ENCODE results near the gene NCKAP5.

The NCKAP5 gene

DNA sequence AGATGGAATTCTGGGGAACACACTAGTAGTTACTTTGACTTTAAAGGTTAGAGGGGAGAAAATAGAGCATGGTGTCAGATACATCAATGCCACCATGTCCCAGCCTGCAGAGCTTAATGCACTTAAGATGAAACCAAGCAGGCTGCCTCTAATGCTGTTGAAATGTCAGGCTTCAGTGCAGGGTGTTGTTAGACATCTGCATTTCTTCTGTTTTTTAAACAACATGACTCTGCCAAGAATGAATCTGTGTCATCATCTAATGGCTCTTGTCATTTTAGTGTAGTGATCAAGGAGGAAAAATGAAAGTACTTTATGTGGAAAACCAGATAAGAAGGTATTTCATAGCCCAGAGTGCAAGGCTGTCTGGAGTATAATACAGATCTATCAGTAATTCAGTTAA is 928.1 kb downstream of the NCKAP5 start:
- H3K36me3 ChIP-seq (ENCODE audit: insufficient read depth, low read length) = peaks cover 7% of the 10 kb centered on the region; the same call in 1 of the 2 replicates
- no peak overlapping the region for H3K27ac ChIP-seq (ENCODE audit: low read depth, low read length)
- H3K4me3 ChIP-seq (ENCODE audit: low read length) = no peak overlapping the region
- no peaks in the 10 kb centered on the region for H3K27me3 ChIP-seq (ENCODE audit: insufficient read depth, low read length)
- H3K9ac ChIP-seq (ENCODE audit: low read depth, low read length) = no peak overlapping the region
- no peaks in the 10 kb centered on the region for H3K9me3 ChIP-seq (ENCODE audit: insufficient read depth, low read depth, low read length)
- no peaks in the 10 kb centered on the region; the same call in 1 of the 2 replicates for H3K4me1 ChIP-seq (ENCODE audit: insufficient read depth, low read length)

DNA sequence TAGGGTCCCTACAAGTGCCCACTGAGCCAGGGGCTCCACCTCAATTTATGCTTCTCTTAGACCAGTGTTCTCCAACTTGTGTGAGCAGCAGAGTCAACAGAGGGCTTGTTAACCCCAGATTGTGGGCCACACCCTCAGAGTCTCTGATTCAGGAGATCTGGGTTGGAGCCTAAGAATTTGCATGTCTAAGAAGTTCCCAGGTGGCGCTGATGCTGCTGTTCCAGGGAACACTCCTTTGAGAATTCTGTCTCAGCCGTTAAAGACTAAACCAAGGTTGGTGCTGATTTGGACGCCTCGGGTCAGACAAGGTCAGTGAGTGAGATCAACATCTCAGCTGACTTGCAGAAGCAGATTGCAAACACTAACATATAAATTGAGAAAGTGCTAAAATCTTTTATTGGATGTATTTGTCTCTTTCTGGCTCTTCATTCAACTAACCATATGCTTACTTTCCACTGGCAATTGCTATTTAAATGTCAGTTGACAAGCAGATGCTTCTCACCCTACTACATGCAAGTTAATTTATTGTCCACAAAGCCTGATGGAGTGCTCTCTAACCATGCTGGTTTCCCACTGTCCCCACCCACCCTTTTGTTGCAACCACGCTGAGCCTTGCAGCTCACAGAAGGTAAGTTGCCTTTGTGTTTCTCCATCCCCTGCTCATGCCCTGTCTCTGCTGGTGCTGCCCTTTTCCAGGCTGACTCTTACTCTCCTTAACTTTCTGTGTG is 929.8 kb downstream of the NCKAP5 start:
- 86% methylated on average over 5 of the region's 5 CpGs for WGBS
- H3K4me3 ChIP-seq (ENCODE audit: low read length) = no peak overlapping the region
- no peaks in the 10 kb centered on the region; the same call in 1 of the 2 replicates for H3K4me1 ChIP-seq (ENCODE audit: insufficient read depth, low read length)
- H3K27ac ChIP-seq (ENCODE audit: low read depth, low read length) = no peak overlapping the region
- no peaks in the 10 kb centered on the region for H3K9me3 ChIP-seq (ENCODE audit: insufficient read depth, low read depth, low read length)
- H3K27me3 ChIP-seq (ENCODE audit: insufficient read depth, low read length) = no peaks in the 10 kb centered on the region
- no peaks in the 10 kb centered on the region for H3K36me3 ChIP-seq (ENCODE audit: insufficient read depth, low read length)
- H3K9ac ChIP-seq (ENCODE audit: low read depth, low read length) = no peak overlapping the region

DNA sequence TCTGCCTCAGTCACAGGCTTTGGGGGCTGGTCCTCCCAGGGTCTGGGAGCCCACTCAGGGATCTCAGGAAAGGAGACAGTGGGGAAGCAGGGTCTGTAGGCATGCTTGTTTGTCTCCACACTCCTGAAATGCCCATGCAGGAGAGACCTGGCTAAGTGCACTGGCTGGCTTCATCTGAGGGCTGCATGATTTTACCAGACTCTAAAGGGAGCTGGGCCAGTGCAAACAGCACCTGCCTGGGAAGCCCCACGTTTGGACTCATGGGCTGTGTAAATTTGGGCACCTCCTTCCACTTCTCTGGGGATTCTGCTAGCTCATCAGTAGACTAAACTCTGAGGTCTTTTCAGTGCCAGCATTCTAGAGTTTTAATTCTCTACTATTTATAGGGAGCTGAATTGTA is 931.9 kb downstream of the NCKAP5 start:
- Histone ChIP-seq H3K36me3 (ENCODE audit: insufficient read depth, low read length) (no peaks in the 10 kb centered on the region), H3K4me1 (ENCODE audit: insufficient read depth, low read length) (peaks cover 7% of the 10 kb centered on the region), H3K27ac (ENCODE audit: low read depth, low read length) (no peak overlapping the region), H3K9me3 (ENCODE audit: insufficient read depth, low read depth, low read length) (no peaks in the 10 kb centered on the region), H3K27me3 (ENCODE audit: insufficient read depth, low read length) (no peaks in the 10 kb centered on the region), H3K9ac (ENCODE audit: low read depth, low read length) (no peak overlapping the region), H3K4me3 (ENCODE audit: low read length) (no peak overlapping the region)
- 72% methylated on average over 1 of the region's 1 CpG for WGBS

DNA sequence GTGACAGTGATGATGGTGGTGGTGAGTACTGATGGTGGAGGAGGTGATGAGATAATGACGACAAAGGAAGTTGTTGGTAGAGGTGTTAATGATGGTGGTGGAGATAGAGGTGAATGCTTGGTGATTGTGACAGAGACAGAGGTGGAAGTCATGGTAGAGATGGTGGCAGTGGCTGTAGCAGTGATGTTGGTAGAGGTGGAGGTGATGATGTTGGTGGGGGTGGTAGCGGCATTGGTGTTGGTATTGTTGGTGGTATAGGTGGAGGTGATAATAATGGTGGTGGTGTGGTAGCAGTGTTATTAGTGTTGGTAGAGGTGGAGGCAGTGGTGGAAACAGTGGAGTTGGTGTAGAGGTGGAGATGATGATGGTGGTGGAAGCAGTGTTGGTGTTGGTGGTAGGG is 934.6 kb downstream of the NCKAP5 start:
- WGBS = 92% methylated on average over 2 of the region's 2 CpGs
- Histone ChIP-seq H3K9ac (ENCODE audit: low read depth, low read length) (no peak overlapping the region), H3K4me1 (ENCODE audit: insufficient read depth, low read length) (peaks cover 7% of the 10 kb centered on the region), H3K27me3 (ENCODE audit: insufficient read depth, low read length) (no peaks in the 10 kb centered on the region), H3K4me3 (ENCODE audit: low read length) (no peak overlapping the region), H3K36me3 (ENCODE audit: insufficient read depth, low read length) (no peaks in the 10 kb centered on the region), H3K9me3 (ENCODE audit: insufficient read depth, low read depth, low read length) (no peaks in the 10 kb centered on the region), H3K27ac (ENCODE audit: low read depth, low read length) (no peak overlapping the region)

DNA sequence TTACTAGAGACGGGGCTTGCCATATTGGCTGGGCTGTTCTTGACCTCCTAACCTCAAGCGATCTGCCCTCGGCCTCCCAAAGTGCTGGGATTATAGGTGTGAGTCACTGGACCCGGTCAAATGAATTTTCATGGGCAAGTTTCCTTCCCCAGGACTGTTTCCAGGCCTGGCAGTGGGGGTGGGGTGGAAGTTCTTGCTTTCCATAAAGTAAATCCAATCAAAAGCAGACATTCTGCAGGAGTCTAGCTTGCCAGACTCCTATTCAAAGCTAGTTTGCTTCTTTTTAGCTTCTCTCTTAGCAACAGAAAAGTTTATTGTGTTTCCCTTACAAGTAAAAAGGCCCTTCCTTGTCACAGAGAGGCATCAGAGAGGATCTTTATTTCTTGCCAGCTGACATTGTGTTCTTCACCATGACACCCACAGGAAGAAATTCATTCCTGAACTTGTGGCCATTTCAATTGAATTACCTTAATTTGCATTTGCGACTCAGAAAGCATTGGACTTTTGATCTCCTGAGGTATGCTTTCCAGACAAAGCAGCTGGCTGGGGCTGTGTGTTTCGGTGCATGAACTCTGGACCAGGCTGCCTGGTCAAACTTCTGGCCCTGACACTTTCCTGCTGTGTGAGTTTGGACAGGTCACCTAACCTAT is 936.1 kb downstream of the NCKAP5 start:
- WGBS = 72% methylated on average over 6 of the region's 6 CpGs
- H3K4me3 ChIP-seq (ENCODE audit: low read length) = no peak overlapping the region
- H3K4me1 ChIP-seq (ENCODE audit: insufficient read depth, low read length) = peaks cover 7% of the 10 kb centered on the region
- H3K9me3 ChIP-seq (ENCODE audit: insufficient read depth, low read depth, low read length) = no peaks in the 10 kb centered on the region
- H3K27ac ChIP-seq (ENCODE audit: low read depth, low read length) = no peak overlapping the region
- H3K36me3 ChIP-seq (ENCODE audit: insufficient read depth, low read length) = no peaks in the 10 kb centered on the region
- H3K27me3 ChIP-seq (ENCODE audit: insufficient read depth, low read length) = no peaks in the 10 kb centered on the region
- H3K9ac ChIP-seq (ENCODE audit: low read depth, low read length) = no peak overlapping the region

DNA sequence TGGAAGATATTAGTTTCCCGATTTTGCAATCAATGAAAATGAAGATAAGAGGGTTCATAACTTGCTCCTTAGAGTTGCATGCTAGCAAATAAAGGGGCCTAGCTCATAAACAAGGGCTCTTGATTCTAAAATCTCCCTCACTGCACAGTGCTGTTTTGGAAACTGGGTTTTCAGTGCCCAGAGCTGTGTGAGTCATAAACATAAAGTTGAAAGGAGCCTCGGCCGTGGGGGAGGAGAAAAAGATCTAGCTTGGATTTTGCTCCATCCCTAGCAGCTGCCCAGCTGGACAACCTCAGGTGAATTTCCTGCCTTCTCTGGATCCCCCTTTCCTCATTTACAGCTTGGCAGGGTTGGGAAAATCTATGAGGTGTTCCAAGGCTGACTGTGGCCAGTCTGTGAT is 940.7 kb downstream of the NCKAP5 start:
- 89% methylated on average over 3 of the region's 3 CpGs for WGBS
- no peak overlapping the region for H3K9ac ChIP-seq (ENCODE audit: low read depth, low read length)
- H3K27ac ChIP-seq (ENCODE audit: low read depth, low read length) = no peak overlapping the region
- no peaks in the 10 kb centered on the region for H3K36me3 ChIP-seq (ENCODE audit: insufficient read depth, low read length)
- H3K4me3 ChIP-seq (ENCODE audit: low read length) = no peak overlapping the region
- H3K27me3 ChIP-seq (ENCODE audit: insufficient read depth, low read length) = no peaks in the 10 kb centered on the region
- H3K4me1 ChIP-seq (ENCODE audit: insufficient read depth, low read length) = peaks cover 12% of the 10 kb centered on the region
- 0 out of 2 replicates have a peak, but pooled peaks cover 6% of the 10 kb centered on the region for H3K9me3 ChIP-seq (ENCODE audit: insufficient read depth, low read depth, low read length)

DNA sequence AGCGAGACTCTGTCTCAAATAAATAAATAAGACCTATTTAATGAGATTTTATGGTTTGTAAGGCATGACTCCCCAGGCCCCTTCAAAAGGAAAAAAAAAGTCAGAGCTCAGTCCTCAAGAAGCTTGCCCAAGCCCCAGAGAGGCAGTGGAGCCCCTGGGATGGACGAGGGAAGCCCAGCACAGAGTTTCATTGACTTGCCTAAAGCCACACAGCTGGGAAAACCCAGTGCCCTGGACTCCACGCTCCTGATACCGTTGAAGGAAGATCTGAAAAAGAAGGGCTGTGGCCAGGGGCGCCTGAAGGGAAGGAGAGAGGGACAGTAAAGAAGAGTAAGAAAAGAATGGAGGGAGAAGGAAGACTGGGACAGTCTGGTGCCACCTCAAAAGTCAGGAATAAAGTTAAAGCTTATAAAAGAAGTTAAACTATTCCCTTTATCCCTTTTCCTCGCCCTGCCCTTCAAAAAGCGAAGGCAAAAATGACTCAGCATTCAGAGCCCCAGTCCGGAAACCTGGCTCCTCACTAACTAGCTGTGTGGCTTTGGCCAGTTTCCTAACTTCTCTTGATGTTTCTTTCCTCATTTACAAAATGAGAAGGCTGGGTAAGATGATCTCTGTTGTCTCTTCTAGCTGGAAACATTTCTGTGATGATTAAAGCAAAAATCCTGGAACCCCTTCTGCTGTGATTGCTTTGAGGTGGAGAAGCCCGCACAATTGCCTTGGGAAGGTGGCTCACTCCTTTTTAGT is 945.0 kb downstream of the NCKAP5 start:
- Histone ChIP-seq H3K4me1 (ENCODE audit: insufficient read depth, low read length) (peaks cover 6% of the 10 kb centered on the region), H3K9me3 (ENCODE audit: insufficient read depth, low read depth, low read length) (0 out of 2 replicates have a peak, but pooled peaks cover 6% of the 10 kb centered on the region), H3K27ac (ENCODE audit: low read depth, low read length) (no peak overlapping the region), H3K9ac (ENCODE audit: low read depth, low read length) (no peak overlapping the region), H3K27me3 (ENCODE audit: insufficient read depth, low read length) (no peaks in the 10 kb centered on the region), H3K36me3 (ENCODE audit: insufficient read depth, low read length) (no peaks in the 10 kb centered on the region), H3K4me3 (ENCODE audit: low read length) (no peak overlapping the region)
- WGBS = 91% methylated on average over 8 of the region's 9 CpGs
